Vagina (tissue), 2 donors: ENCODE measurements around the gene KIF19.

ENCODE experiments used
- CTCF ChIP-seq, 3 experiments: fragments of 450-650 bp in 2 of 3; fragments of 200-600 bp in 1 of 3; sonication (generic) in 1 of 3; IDR thresholded peaks; one replicate each; pipeline ENCODE4 v1.5.1; 2017 to 2019; ENCODE audit warnings: antibody characterized with exemption in 3 of 3, mild to moderate bottlenecking in 2 of 3, moderate library complexity in 2 of 3
- POLR2A ChIP-seq, 2 donors: fragments of 450-650 bp; IDR thresholded peaks; one replicate each; pipeline ENCODE4 v1.6.1; 2017; ENCODE audit warnings: antibody characterized with exemption in 2 of 2, mild to moderate bottlenecking in 2 of 2, moderate library complexity in 2 of 2
- POLR2AphosphoS5 ChIP-seq, 2 donors: sonication (generic); formaldehyde crosslinking; IDR thresholded peaks; one replicate each; pipeline ENCODE4 v1.9.0; 2017; ENCODE audit warnings: antibody characterized with exemption in 2 of 2, mild to moderate bottlenecking in 2 of 2, low read depth in 1 of 2; ENCODE audit not compliant: insufficient read depth in 1 of 2

GRCh38 chr17:74387365-74388218, 61.6 kb downstream of the KIF19 start:
- TF ChIP-seq CTCF (IDR thresholded peaks at IDR 0.05), result no peak
- no peak for TF ChIP-seq POLR2A (IDR thresholded peaks at IDR 0.05)
- TF ChIP-seq POLR2AphosphoS5 (IDR thresholded peaks at IDR 0.05; ENCODE audit: insufficient read depth in 1 of 2, low read depth in 1 of 2), result no peak
